ENCODE results near the gene MYL7.

MYL7 gene

DNA sequence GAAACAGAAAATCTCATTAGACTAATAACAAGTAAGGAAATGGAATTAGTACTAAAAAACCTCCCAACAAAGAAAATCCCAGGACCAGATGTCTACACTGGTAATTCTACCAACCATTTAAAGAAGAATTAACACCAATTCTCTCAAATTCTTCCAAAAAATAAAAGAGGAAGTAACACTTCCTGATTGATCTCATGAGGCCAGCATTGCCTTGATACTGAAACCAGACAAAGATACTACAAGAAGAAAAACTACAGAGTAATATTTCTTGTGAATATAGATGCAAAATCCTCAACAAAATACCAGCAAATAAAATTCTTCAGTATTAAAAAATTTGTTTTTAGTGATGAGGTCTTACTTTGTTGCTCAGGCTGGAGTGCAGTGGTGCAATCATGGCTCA, 26.8 kb upstream of the MYL7 start:
- Histone ChIP-seq H3K9ac (ENCODE audit: low read length) (no peak overlapping the region), H3K36me3 (ENCODE audit: control insufficient read depth, insufficient read depth, low read length, severe bottlenecking) (no peaks in the 10 kb centered on the region), H3K4me3 (ENCODE audit: low read length) (no peak overlapping the region), H3K9me3 (ENCODE audit: control insufficient read depth, low read length) (no peaks in the 10 kb centered on the region), H3K27me3 (replicated peaks; ENCODE audit: control insufficient read depth, insufficient read depth, low read length) (no peaks in the 10 kb centered on the region), H3K4me1 (ENCODE audit: control insufficient read depth, insufficient read depth, low read length) (peaks cover 11% of the 10 kb centered on the region)
- DNase-seq (ENCODE audit: low read depth): no peak

DNA sequence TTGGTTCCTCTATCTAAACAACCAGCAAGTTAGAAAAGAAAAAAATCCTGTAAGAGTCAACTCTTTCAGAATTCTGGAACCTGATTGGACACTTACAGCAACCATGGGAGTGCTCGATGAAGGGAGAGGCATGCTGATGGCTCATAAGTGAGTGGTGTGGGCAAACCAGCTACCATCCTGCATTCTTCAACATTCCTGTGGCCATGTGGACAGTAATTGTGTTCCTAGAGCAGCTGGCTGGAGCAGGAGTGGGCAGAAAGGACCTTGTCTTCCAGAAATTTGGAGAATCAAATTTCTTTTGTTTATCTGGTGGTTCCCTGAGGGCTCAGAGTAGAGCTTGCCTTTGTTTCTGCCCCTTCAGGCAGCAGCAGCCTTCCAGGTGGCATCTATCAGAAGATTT, 22.5 kb upstream of the MYL7 start:
- Histone ChIP-seq H3K4me1 (ENCODE audit: control insufficient read depth, insufficient read depth, low read length) (peaks cover 24% of the 10 kb centered on the region), H3K27me3 (replicated peaks; ENCODE audit: control insufficient read depth, insufficient read depth, low read length) (no peaks in the 10 kb centered on the region), H3K36me3 (ENCODE audit: control insufficient read depth, insufficient read depth, low read length, severe bottlenecking) (no peaks in the 10 kb centered on the region), H3K9me3 (ENCODE audit: control insufficient read depth, low read length) (no peaks in the 10 kb centered on the region), H3K4me3 (ENCODE audit: low read length) (no peak overlapping the region), H3K9ac (ENCODE audit: low read length) (no peak overlapping the region)
- DNase-seq (ENCODE audit: low read depth): peak; percentile 91

DNA sequence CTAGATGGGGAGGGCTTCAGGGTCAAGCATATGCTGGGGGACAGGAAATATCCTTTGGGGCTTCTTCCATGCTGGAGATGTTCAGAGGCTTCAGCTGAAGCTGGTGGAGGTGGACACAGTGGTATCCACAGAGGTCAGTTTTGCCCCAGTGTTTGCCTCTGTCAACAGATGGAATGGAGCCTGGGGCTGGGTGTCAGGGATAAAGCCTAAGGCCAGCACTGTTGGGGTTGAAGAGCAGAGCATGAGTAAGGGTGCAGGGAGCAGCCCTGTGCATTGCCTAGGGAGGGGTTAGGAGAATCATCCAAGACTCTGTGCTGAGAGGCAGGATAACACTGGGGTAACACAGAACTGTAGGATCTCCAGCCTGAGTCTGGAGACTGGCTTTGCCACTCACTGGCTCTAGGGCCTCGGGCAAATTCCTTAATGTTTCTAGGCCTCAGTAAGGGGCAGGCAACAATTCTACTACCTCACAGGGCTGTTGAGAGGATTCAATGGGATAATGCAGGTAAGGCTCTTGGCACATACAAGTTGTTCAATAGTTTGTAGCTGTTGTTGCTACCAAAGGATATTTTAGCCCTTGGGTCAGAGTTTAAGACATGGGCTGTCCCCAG, 21.8 kb upstream of the MYL7 start:
- Histone ChIP-seq H3K4me3 (ENCODE audit: low read length) (no peak overlapping the region), H3K27me3 (replicated peaks; ENCODE audit: control insufficient read depth, insufficient read depth, low read length) (no peaks in the 10 kb centered on the region), H3K36me3 (ENCODE audit: control insufficient read depth, insufficient read depth, low read length, severe bottlenecking) (no peaks in the 10 kb centered on the region), H3K4me1 (ENCODE audit: control insufficient read depth, insufficient read depth, low read length) (peaks cover 24% of the 10 kb centered on the region), H3K9ac (ENCODE audit: low read length) (no peak overlapping the region), H3K9me3 (ENCODE audit: control insufficient read depth, low read length) (no peaks in the 10 kb centered on the region)
- peak; percentile 31 for DNase-seq (ENCODE audit: low read depth)

DNA sequence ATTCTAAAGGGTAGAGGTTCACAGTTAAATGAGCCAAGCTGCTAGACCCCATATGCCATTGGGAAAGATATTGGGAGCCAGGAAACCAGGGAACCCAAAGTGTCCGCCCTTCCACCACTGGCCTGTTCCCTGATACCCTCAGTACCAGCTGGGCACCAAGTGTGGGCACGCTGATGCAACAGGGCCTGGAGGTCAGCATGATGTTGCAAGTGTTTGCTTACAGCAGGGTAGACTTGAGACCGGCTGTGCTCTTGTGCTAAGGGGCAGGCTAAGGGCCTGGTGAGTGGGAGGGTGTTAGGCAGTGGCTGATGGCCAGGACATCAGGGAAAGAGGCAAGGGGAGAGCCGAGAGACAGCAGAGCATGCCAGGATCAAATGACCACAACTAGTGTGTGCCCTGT, 21.0 kb upstream of the MYL7 start:
- H3K27me3 ChIP-seq (replicated peaks; ENCODE audit: control insufficient read depth, insufficient read depth, low read length): peaks cover 5% of the 10 kb centered on the region
- H3K4me1 ChIP-seq (ENCODE audit: control insufficient read depth, insufficient read depth, low read length): peaks cover 24% of the 10 kb centered on the region
- H3K9ac ChIP-seq (ENCODE audit: low read length): no peak overlapping the region
- DNase-seq (ENCODE audit: low read depth): peak; percentile 24
- no peaks in the 10 kb centered on the region for H3K36me3 ChIP-seq (ENCODE audit: control insufficient read depth, insufficient read depth, low read length, severe bottlenecking)
- no peaks in the 10 kb centered on the region for H3K9me3 ChIP-seq (ENCODE audit: control insufficient read depth, low read length)
- H3K4me3 ChIP-seq (ENCODE audit: low read length): no peak overlapping the region

DNA sequence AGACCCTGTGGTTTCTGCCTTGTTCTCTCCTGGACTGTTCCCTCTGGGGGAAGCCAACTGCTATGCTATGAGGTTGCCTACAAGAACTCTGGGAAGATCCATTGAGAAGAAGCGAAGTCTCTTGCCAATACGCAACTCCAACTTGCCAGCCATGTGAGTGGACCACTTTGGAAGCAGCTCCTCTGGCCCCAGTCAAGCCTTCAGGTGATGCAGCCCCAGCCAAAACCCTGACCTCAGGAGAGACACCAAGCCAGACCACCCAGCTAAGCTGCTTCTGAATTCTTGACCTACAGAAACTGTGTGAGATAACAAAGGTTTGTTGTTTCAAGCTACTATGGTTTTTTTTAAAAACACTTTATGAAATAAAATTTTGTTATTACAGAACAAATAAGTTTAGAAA, 20.2 kb upstream of the MYL7 start:
- Histone ChIP-seq H3K36me3 (ENCODE audit: control insufficient read depth, insufficient read depth, low read length, severe bottlenecking) (no peaks in the 10 kb centered on the region), H3K9me3 (ENCODE audit: control insufficient read depth, low read length) (no peaks in the 10 kb centered on the region), H3K4me1 (ENCODE audit: control insufficient read depth, insufficient read depth, low read length) (peaks cover 24% of the 10 kb centered on the region), H3K4me3 (ENCODE audit: low read length) (no peak overlapping the region), H3K27me3 (replicated peaks; ENCODE audit: control insufficient read depth, insufficient read depth, low read length) (peaks cover 10% of the 10 kb centered on the region), H3K9ac (ENCODE audit: low read length) (no peak overlapping the region)
- no peak for DNase-seq (ENCODE audit: low read depth)

DNA sequence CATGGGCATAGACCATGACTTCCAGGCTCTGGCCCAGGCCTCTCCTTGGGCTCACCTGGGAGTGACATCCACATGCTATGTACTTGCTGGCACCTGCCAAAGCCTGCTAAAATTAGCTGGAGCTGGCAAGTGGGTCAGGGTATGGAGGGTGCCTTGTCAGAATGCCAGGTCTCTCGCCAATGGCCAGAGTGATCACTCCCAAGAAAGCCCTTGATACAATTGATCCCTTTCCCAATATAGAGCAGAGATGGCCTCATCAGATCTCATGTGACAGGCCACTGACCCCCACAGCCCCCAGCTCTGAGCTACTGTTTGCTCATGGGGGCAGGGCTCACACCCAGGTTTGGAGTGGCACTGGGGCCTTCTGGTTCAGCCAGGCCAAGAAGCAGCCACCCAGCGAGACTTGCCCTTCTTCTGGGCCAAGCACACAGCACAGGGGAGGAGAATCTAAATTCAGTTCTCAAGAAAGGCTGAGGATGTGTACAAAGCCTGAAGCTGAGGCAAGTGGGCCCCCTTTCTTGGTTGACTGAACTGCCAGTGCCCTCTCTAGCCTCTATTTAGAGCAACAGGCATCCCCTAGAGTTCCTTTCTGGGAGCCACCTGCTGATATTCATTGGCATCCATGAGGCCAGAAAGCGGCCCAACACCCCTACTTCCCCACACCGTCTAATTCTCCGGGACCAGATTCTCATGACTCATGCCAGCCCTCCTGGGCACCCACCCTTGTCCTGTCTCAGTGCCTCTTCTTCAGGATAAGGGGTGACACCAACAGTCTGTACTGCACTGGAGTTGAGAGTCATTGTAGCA, 18.9 kb upstream of the MYL7 start:
- Histone ChIP-seq H3K9ac (ENCODE audit: low read length) (no peak overlapping the region), H3K36me3 (ENCODE audit: control insufficient read depth, insufficient read depth, low read length, severe bottlenecking) (no peaks in the 10 kb centered on the region), H3K9me3 (ENCODE audit: control insufficient read depth, low read length) (no peaks in the 10 kb centered on the region), H3K4me3 (ENCODE audit: low read length) (no peak overlapping the region), H3K27me3 (replicated peaks; ENCODE audit: control insufficient read depth, insufficient read depth, low read length) (peaks cover 16% of the 10 kb centered on the region), H3K4me1 (ENCODE audit: control insufficient read depth, insufficient read depth, low read length) (peaks cover 24% of the 10 kb centered on the region)
- no peak for DNase-seq (ENCODE audit: low read depth)

DNA sequence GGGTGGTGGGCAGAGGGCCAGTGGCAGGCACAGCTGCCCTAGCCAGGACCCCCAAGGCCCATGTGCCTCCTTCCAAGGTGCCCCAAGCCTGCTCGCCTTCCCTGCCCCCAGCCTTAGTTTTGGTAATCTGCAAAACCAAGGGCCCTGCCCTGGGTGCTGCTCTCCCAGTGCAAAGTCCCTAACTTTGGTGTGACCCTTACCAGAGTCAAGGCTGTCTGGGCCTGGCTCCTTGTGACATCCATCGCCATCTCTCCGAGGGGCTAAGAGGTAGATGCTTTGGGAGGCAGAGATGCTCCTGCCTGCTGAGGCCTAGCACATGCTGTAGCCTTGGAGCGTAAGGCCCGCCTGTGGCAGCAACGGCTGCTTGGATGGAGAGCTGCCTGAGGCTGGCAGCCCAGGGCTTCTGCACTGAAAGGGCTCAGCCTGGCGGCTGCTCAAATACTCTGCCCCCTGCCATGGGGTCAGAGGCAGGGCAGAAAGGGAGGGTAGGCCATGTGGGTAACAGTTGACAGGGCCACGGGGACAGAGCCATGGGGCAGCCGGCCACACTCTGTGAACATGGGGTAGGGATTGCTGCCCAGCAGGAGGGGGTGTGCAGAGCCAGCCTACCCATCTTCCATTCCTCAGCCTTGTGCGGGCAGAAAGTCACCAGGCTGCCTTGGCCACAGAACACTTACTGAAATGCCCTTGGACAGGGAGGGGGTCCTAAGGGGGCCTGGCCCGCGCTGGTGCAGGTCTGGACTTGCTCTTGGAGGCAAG, 17.9 kb upstream of the MYL7 start:
- Histone ChIP-seq H3K4me1 (ENCODE audit: control insufficient read depth, insufficient read depth, low read length) (peaks cover 24% of the 10 kb centered on the region), H3K9me3 (ENCODE audit: control insufficient read depth, low read length) (no peaks in the 10 kb centered on the region), H3K27me3 (replicated peaks; ENCODE audit: control insufficient read depth, insufficient read depth, low read length) (peaks cover 24% of the 10 kb centered on the region), H3K4me3 (ENCODE audit: low read length) (no peak overlapping the region), H3K9ac (ENCODE audit: low read length) (no peak overlapping the region), H3K36me3 (ENCODE audit: control insufficient read depth, insufficient read depth, low read length, severe bottlenecking) (no peaks in the 10 kb centered on the region)
- no peak for DNase-seq (ENCODE audit: low read depth)

DNA sequence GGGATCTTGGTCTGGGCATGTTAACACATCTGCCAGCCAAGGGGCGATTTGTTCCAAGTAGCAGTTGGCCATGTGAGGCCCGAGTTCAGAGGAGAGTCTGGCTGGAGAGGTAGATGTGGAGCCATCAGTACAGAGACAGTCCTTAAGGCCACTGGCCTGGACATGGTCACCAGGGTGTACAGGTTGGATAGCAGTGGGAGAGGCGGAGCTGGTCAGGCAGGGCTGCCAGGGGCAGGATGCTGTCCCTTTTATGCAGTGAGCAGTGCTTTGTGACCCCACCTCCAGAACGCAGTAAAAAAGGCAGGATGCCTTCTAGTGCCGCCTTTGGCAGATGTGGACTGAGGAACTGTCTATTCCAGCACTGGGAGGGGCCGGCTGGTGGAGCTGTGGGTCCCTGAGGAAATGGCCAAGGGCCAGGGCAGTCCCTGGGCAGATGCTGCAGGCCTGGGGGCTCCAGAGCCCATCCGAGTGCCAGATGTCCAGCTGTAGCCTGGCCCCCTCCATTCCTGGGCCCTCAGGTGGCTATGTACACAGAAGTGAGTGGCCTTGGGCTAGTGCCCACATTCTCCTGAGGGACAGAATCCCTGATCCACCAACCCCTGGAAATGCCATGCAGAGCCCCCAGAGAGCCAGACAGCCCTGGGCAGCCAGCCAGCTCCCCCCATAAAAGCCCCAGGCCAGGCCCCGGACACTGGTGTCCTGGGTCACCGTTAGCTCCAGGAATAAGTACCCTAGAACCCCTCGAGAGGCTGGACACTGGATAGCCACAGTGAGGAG, 17.2 kb upstream of the MYL7 start:
- DNase-seq (ENCODE audit: low read depth): no peak
- Histone ChIP-seq H3K9me3 (ENCODE audit: control insufficient read depth, low read length) (no peaks in the 10 kb centered on the region), H3K36me3 (ENCODE audit: control insufficient read depth, insufficient read depth, low read length, severe bottlenecking) (no peaks in the 10 kb centered on the region), H3K4me3 (ENCODE audit: low read length) (no peak overlapping the region), H3K27me3 (replicated peaks; ENCODE audit: control insufficient read depth, insufficient read depth, low read length) (peaks cover 24% of the 10 kb centered on the region), H3K4me1 (ENCODE audit: control insufficient read depth, insufficient read depth, low read length) (peaks cover 16% of the 10 kb centered on the region), H3K9ac (ENCODE audit: low read length) (no peak overlapping the region)

DNA sequence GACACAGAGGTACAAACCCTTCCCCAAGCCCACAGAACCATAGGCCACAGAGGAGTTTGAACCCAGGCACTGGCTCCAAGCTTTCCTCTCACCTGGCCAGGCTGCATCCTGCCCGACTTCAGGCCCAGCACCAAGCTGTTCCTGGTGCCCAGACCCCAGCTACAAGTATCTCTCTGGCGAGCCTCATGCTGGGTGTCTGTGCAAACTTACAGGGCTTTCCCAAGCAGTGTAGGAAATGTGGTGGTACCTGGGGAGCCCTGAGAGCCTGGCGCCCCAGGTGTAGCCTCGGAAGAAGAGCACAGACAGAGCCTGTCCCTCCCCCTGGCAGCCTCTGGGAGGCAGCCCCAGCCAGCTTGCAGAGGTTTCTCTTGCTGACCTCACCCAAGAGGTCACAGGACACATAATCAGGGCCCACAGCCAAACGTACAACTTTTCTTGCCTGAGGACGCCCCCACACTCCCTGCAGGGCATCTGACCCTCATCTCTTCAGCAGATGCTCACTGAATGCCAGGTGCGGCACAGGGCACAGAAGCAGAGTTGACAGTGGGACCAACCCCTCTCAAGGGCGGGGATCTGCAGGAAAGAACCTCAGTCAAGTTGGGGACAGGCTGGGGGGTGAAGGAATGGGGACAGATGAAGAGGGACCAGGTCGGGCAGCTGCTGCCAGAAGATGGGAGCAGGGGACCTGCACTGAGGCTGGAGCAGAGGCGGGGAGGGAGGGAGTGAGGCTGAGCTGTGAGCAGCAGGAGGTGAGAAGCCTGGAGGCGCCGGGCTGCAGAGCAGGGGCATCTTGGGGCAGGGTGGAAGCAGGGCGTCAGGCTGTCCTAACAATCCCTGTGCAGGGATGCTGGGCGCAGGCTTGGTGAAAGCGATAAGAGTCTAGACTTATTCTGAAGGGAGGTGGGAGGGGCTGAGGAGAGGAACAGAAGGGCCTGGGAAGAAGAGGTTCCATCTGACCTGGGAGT, 16.3 kb upstream of the MYL7 start:
- H3K4me1 ChIP-seq (ENCODE audit: control insufficient read depth, insufficient read depth, low read length): peaks cover 7% of the 10 kb centered on the region
- no peak for DNase-seq (ENCODE audit: low read depth)
- H3K36me3 ChIP-seq (ENCODE audit: control insufficient read depth, insufficient read depth, low read length, severe bottlenecking): no peaks in the 10 kb centered on the region
- H3K9ac ChIP-seq (ENCODE audit: low read length): no peak overlapping the region
- H3K9me3 ChIP-seq (ENCODE audit: control insufficient read depth, low read length): no peaks in the 10 kb centered on the region
- peaks cover 24% of the 10 kb centered on the region for H3K27me3 ChIP-seq (replicated peaks; ENCODE audit: control insufficient read depth, insufficient read depth, low read length)
- H3K4me3 ChIP-seq (ENCODE audit: low read length): no peak overlapping the region

DNA sequence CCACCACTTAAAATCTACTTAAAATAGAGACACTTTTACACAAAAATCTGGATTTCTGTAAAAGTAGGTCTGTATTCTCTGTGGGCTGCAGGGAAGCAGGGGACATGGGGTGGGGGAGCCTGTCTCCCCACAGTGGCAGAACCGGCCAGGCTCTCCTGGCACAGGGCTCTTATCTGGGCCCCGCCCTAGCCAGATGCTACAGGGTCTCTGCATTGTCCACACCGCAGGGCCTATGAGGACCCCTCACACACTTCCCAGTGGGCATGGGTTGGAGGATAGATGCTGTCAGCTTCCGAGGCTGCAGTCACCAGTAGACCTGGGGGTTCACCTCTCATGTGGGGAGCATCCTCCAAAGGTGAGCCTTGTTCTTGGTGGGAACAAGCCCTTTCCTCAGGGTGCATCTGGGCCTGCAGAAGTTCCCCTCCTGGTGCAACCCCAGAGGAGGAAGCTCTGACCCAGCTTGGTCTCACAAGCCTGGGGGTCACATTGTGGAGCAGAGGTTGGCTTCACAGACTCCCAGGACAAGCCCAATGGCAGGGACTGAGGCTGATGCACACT, 15.4 kb upstream of the MYL7 start:
- no peak for DNase-seq (ENCODE audit: low read depth)
- Histone ChIP-seq H3K27me3 (replicated peaks; ENCODE audit: control insufficient read depth, insufficient read depth, low read length) (peaks cover 24% of the 10 kb centered on the region), H3K4me3 (ENCODE audit: low read length) (no peak overlapping the region), H3K9ac (ENCODE audit: low read length) (no peak overlapping the region), H3K9me3 (ENCODE audit: control insufficient read depth, low read length) (no peaks in the 10 kb centered on the region), H3K36me3 (ENCODE audit: control insufficient read depth, insufficient read depth, low read length, severe bottlenecking) (no peaks in the 10 kb centered on the region), H3K4me1 (ENCODE audit: control insufficient read depth, insufficient read depth, low read length) (no peaks in the 10 kb centered on the region)

Measured in adipocyte (in vitro differentiated cells).